Bronchial epithelial cell (primary cell): Measurements from ENCODE around the gene RPTOR. TPM values are rescaled to one million over a fixed set of nuclear protein-coding genes. Genes with fewer than 3 reads are reported as not detected.

ENCODE experiments used
- DNase-seq: peaks from one replicate; pipeline ENCODE4 v3.0.0-alpha.2; 2010; ENCODE audit warnings: low read depth
- FAIRE-seq: peaks from 2 replicates; lab custom pipeline; 2011; peaks lifted over from hg19 to GRCh38; lab: Jason Lieb, UNC
- H3K27me3 ChIP-seq: 2 replicates; pipeline ENCODE4 v1.5.1; 2011; ENCODE audit warnings: low read length; ENCODE audit not compliant: control insufficient read depth, insufficient read depth
- H3K36me3 ChIP-seq: 2 replicates; pipeline ENCODE4 v1.5.1; 2011; ENCODE audit warnings: low read length; ENCODE audit not compliant: control insufficient read depth, insufficient read depth
- H3K4me3 ChIP-seq: 2 replicates; pipeline ENCODE4 v1.5.1; 2011; ENCODE audit warnings: mild to moderate bottlenecking, low read depth, low read length, control low read depth
- total RNA-seq: library from RNA; depleted of rRNA; stranded (reverse); fragments of >200 nt; gene quantifications from 2 replicates; pipeline ENCODE4 v1.2.1, GENCODE V29; 2014
- TF ChIP-seq, protein P1 (sequence below): IDR thresholded peaks from 2 replicates; pipeline ENCODE4 v1.5.1; 2011; ENCODE audit warnings: mild to moderate bottlenecking, moderate library complexity, low read length, control low read depth, inconsistent platforms; ENCODE audit not compliant: insufficient read depth, severe bottlenecking

Gene RPTOR
- total RNA-seq, 1 donor from 2014 or later, result 14.0 TPM

DNA sequence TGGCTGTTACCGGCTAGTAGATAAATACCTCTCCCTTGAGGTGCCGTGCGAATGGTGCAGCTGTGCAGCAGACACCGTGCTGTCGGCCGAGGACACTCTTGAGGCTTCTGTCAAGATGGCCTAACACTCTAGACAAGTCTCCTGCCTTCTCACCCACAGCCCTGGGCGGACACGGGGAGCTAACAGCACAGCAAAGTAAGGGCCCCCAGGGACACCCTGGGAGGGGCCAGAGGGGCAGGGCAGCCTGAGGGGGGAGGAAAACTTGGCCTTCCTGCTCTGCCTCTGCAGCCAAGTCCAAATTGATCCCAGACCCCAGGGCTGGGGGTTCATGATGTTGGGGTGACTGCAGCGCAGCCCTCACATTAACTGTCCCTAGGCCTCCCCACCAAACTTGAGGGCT, 210.2 kb downstream of the RPTOR start:
- H3K27me3 ChIP-seq, result no peaks in the 10 kb centered on the region
- no peak for FAIRE-seq

DNA sequence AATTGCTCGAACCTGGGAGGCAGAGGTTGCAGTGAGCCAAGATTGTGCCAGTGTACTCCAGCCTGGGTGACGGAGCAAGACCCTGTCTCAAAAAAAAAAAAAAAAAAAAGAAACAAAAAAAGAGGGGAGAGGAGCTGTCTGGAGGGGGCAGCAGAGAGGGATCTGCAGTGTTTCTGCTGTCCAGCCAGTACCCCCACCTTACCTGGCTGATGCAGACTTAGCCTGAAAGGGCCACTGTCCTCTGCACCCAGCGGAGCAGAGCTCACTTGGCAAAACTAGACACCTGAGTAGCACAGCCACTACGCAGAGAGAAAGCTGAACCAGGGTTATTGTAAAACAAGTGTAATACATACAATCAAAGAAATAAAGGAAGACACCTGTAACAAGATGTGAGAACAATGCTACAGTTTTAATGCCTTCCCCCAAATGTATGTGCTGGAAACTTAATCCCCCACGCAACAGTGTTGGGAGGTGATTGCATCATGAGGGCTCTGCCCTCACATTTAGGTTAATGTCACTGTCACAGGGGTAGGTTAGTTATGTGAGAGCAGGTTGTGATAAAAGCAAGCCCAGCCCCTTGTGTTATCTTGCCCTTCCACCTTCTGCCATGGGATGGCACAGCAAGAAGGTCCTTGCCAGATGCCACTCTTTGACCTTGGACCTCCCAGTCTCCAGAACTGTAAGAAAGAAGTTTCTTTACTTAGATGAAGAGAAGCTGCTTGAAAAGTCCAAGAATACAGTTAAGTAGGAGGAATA, 211.2 kb downstream of the RPTOR start:
- no peaks in the 10 kb centered on the region for H3K27me3 ChIP-seq
- DNase-seq (no peak), FAIRE-seq (no peak)
- TF ChIP-seq, protein P1, sequence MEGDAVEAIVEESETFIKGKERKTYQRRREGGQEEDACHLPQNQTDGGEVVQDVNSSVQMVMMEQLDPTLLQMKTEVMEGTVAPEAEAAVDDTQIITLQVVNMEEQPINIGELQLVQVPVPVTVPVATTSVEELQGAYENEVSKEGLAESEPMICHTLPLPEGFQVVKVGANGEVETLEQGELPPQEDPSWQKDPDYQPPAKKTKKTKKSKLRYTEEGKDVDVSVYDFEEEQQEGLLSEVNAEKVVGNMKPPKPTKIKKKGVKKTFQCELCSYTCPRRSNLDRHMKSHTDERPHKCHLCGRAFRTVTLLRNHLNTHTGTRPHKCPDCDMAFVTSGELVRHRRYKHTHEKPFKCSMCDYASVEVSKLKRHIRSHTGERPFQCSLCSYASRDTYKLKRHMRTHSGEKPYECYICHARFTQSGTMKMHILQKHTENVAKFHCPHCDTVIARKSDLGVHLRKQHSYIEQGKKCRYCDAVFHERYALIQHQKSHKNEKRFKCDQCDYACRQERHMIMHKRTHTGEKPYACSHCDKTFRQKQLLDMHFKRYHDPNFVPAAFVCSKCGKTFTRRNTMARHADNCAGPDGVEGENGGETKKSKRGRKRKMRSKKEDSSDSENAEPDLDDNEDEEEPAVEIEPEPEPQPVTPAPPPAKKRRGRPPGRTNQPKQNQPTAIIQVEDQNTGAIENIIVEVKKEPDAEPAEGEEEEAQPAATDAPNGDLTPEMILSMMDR, result no peak
- H3K36me3 ChIP-seq, result peaks cover 2% of the 10 kb centered on the region
- no peak overlapping the region for H3K4me3 ChIP-seq

More for the DNA sequence above, 210.2 kb downstream of the RPTOR start:
- TF ChIP-seq, protein P1, result no peak
- DNase-seq, result no peak
- peaks cover 2% of the 10 kb centered on the region for H3K36me3 ChIP-seq
- H3K4me3 ChIP-seq, result no peak overlapping the region

DNA sequence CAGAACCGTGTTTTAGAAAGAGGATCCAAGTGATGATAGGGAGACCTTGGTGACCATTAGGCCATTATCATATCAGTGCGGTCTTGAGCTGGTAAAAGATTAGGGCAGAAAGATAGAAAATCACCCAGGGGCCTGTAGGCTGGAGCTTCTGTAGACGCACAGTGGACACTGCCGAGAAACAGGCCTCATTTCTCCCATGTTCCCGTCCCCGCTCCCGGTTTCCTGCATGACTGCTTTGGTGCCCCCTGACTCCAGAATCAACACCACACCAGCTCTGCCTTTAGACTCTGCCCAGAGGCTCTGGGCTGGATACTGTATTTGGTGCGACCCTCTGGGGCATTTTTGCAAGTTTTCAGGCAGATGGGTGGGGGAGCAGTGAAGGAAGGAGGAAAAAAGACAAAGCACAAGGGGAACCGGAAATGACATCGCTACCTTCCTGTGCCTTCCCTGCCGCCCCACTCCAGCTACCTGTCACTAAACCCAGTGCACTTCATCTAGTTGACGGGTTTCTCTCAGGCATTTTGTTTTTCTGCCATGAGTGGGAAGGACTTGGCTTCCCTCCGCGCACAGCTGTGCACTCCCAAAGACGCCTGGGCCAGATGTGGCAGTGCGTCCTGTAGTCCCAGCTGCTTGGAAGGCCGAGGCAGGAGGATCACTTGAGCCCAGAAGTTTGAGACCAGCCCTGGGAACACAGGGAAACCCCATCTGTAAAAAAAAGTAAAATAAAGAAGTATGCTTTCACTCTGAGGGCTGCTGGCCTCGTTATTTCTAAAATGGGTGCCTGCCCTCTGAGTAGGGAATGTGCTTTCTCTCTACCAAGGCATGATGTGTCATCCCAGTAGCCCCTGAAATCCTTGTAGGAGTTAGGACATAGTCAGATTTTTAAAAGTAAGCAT, 214.1 kb downstream of the RPTOR start:
- Histone ChIP-seq H3K36me3 (peaks cover 1% of the 10 kb centered on the region), H3K27me3 (no peaks in the 10 kb centered on the region), H3K4me3 (no peak overlapping the region)
- FAIRE-seq, result no peak
- TF ChIP-seq, protein P1, result no peak
- DNase-seq, result no peak

DNA sequence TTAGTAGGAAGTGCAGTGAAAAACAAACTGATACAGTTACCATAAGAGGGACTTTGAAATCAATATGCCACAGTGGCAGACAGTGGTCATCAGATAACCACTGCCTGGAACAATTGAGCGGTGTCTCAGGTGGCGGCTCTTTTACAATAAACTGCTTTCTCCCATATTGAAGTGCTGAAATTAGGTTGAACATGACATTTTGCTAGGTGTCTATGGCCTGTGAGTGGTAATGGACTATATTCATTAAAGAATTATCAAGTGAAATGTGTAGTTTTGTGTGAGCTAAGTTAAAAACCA, 214.7 kb downstream of the RPTOR start:
- DNase-seq (no peak), FAIRE-seq (no peak)
- no peaks in the 10 kb centered on the region for H3K27me3 ChIP-seq
- no peaks in the 10 kb centered on the region for H3K36me3 ChIP-seq
- H3K4me3 ChIP-seq, result no peak overlapping the region
- TF ChIP-seq, protein P1, result no peak

DNA sequence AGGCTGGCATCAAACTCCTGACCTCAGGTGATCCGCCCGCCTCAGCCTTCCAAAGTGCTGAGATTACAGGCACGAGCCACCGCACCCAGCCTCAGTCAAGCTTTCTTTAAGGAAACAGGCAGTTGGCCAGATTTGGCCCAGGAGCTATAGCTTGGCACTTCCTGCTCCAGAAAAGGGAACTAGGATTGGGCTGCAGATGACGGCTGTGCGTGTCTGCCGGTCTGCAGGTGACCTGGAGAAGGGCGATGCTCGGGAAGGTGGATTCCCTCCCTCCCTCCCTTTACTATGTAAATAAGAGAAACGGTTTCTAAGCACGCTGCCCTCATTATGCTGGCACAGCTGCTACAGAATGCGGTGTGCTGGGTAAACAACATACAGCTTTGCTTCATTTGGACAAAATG, 215.9 kb downstream of the RPTOR start:
- peak; percentile 61 for DNase-seq
- TF ChIP-seq, protein P1, result no peak
- FAIRE-seq, result no peak
- Histone ChIP-seq H3K4me3 (no peak overlapping the region), H3K36me3 (no peaks in the 10 kb centered on the region), H3K27me3 (no peaks in the 10 kb centered on the region)
